ENCODE results near the gene PTPN9. TPM values are rescaled to one million over a fixed set of nuclear protein-coding genes. Genes with fewer than 3 reads are reported as not detected.
"Not testable (repeated sequence)": the region's sequence is repeated elsewhere in the genome, so short reads cannot be mapped to it uniquely, and the experiment has no call there.

Gene PTPN9
- total RNA-seq, 1 donor from 2014 or later: 17.8 TPM

- no peak for DNase-seq (ENCODE audit: low spot score)
Measured at GRCh38 chr15:75454471-75455378, 124.4 kb downstream of the PTPN9 start.

DNA sequence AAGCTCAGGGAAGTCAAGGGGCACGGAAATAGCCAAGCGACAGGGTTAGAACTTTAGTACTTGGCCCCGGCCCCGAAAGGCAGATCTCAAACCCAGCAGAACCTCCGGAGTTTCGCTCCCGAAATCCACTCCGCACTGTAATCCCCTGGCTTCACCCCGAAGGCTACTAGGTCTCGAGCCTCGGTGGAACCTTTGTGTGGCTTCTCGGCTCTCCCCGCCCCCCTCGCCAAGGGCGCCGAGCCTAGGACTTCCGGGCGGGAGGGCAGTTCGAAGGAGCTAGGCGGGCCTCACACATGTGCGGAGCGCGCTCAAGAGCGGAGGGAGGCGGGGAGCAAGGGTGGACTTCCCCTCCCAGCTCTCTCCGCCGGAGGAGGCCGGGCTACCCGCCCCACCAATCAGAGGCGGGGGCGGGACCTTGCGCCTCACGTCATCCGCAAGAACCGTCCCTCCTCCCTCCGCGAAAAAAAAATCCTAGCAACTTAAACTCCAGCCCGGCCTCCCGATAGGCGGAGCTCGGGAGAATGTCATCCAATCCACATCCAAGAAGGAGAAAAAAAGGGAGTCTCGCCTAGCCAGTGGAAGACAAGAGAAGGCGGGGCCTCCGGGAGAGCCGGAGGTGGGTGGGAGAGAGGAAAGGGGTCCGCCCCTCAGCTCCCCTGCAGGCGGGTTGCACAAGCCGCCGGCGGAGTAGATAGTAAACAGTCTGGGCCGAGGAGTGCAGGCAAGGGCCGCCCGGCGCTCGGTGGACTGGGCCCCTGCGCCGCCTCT, 125.2 kb downstream of the PTPN9 start:
- DNase-seq (ENCODE audit: low spot score): peak; percentile 100

- DNase-seq (ENCODE audit: low spot score): peak; percentile 37
Measured at GRCh38 chr15:75452865-75453702, 126.0 kb downstream of the PTPN9 start.

GRCh38 chr15:75452364-75452864, 126.7 kb downstream of the PTPN9 start:
- DNase-seq (ENCODE audit: low spot score): peak; percentile 94

GRCh38 chr15:75451674-75452363, 127.3 kb downstream of the PTPN9 start, which contains the start of gene SIN3A:
Gene SIN3A, minus strand, starts transcription at chr15:75451690. Its CDS starts 21,315 bp downstream, at chr15:75430375.
- DNase-seq (ENCODE audit: low spot score): peak; percentile 100

GRCh38 chr15:75451202-75451673, 127.9 kb downstream of the PTPN9 start:
- no peak for DNase-seq (ENCODE audit: low spot score)

- DNase-seq (ENCODE audit: low spot score): peak; percentile 99
Measured at GRCh38 chr15:75450307-75451201, 128.6 kb downstream of the PTPN9 start.

- DNase-seq (ENCODE audit: low spot score): no peak
Measured at GRCh38 chr15:75449585-75450306, 129.4 kb downstream of the PTPN9 start.

GRCh38 chr15:75448171-75448570, 130.9 kb downstream of the PTPN9 start:
- DNase-seq (ENCODE audit: low spot score): not testable (repeated sequence)

GRCh38 chr15:75446151-75446550, 133.0 kb downstream of the PTPN9 start:
- DNase-seq (ENCODE audit: low spot score): no peak

GRCh38 chr15:75445324-75445723, 133.8 kb downstream of the PTPN9 start:
- DNase-seq (ENCODE audit: low spot score): not testable (repeated sequence)

DNA sequence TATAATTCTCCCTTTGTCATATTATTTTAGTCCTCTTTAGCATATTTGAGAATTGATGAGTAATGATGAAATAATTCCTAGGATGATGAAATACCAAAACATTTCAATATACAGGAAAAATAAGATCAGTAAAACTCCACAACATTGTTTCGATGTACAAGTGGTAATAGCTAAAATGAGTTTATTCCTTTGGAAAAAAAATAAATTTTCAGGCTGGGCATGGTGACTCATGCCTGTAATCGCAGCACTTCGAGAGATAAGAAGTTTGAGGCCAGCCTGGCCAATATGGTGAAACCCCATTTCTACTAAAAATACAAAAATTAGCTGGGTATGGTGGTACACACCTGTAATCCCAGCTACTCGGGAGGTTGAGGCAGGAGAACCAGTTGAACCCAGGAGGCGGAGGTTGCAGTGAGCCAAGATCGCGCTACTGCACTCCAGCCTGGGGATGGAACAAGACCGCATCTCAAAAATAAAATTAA, 135.1 kb downstream of the PTPN9 start:
- not testable (repeated sequence) for DNase-seq (ENCODE audit: low spot score)

DNA sequence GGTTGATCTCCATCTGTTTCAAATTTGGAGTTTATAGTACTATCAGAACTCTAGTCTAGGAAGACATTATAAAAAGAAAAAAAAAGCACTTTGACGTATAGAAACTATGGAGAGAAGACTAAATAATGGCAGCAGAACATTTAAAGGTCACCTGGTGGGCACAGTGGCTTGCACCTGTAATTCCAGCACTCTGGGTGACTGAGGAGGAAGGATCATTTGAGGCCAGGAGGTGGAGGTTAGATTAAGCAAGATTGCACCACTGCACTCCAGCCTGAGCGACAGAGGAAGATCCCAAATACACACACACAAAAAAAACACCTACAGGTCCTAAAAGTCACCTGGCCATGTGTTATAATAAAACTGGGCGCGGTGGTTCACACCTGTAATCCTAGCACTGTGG, 141.4 kb downstream of the PTPN9 start:
- DNase-seq (ENCODE audit: low spot score): no peak

GRCh38 chr15:75436881-75437280, 142.2 kb downstream of the PTPN9 start:
- no peak for DNase-seq (ENCODE audit: low spot score)

DNA sequence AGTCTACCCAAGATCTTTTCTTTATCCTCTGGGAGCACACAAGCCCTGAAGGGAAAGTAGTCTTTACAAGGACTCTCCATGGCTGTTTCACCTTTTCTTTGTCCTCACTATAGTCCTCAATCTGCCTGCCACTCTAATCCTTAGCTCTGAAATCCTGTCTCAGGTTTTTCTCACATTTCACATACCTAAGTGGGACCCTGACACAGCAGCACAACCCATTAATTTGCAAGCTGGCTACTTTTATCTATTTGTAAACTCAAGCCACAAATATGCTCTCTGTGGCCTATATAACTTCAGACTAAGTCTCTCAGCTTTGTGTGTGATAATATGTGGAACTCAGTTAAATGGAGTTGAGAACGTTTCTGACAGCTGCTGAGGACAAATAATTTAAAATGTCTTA, 147.4 kb downstream of the PTPN9 start:
- no peak for DNase-seq (ENCODE audit: low spot score)

GRCh38 chr15:75431270-75431669, 147.8 kb downstream of the PTPN9 start:
- peak; percentile 52 for DNase-seq (ENCODE audit: low spot score)

DNA sequence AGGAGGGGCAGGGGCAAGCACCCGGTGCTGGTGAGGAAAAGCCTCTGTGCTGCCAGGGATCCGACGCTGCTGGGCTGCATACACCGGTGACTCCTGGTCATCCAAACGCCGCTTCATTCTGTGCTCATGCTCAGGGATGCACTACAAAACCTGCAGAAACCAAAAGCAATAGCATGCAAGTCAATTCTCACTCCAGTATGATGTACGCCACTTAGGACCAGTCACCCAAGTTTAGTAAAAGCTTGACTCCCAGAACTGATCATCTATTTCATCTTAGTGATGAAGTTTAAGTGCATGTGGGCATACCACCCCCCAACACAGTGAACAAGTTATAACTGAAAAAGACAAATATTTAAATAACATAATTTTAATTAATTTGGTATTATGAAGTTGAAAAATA, 148.9 kb downstream of the PTPN9 start:
- DNase-seq (ENCODE audit: low spot score): no peak

- DNase-seq (ENCODE audit: low spot score): no peak
Measured at GRCh38 chr15:75428152-75428551, 151.0 kb downstream of the PTPN9 start.
